GOT3 (cell line): ENCODE measurements around the gene DDX46.
"Not testable (repeated sequence)": the region's sequence is repeated elsewhere in the genome, so short reads cannot be mapped to it uniquely, and the experiment has no call there.

Experiments
- DNase-seq: peaks from one replicate; lab custom pipeline; 2025; ENCODE audit warnings: mixed read lengths; lab: John Stamatoyannopoulos, UW

DDX46 gene

GRCh38 chr5:134758504-134759341, at the start of gene DDX46:
TSS of gene DDX46 (plus strand) at chr5:134758779. CDS start at chr5:134758939, 160 bp downstream.
- DNase-seq = peak; percentile 90

GRCh38 chr5:134714120-134714519, 44.5 kb upstream of the DDX46 start:
- DNase-seq = no peak

GRCh38 chr5:134714541-134714940, 44.0 kb upstream of the DDX46 start:
- no peak for DNase-seq

- not testable (repeated sequence) for DNase-seq
Observed at GRCh38 chr5:134715466-134715865, 43.1 kb upstream of the DDX46 start.

- no peak for DNase-seq
Observed at GRCh38 chr5:134724872-134725271, 33.7 kb upstream of the DDX46 start.

- DNase-seq = no peak
Observed at GRCh38 chr5:134732819-134733218, 25.8 kb upstream of the DDX46 start.

GRCh38 chr5:134735243-134735642, 23.3 kb upstream of the DDX46 start:
- no peak for DNase-seq

- DNase-seq = no peak
Observed at GRCh38 chr5:134736173-134736812, 22.3 kb upstream of the DDX46 start.

GRCh38 chr5:134738133-134738962, 20.2 kb upstream of the DDX46 start, which contains the start of gene CAMLG:
TSS of gene CAMLG (plus strand) at chr5:134738548. CDS start at chr5:134738621, 73 bp downstream.
- peak; percentile 96 for DNase-seq

GRCh38 chr5:134738963-134739661, 19.5 kb upstream of the DDX46 start:
- DNase-seq = no peak

- DNase-seq = no peak
Observed at GRCh38 chr5:134741052-134741451, 17.5 kb upstream of the DDX46 start.

GRCh38 chr5:134742134-134742533, 16.4 kb upstream of the DDX46 start:
- DNase-seq = no peak

GRCh38 chr5:134749415-134749814, 9.2 kb upstream of the DDX46 start:
- DNase-seq = no peak

- no peak for DNase-seq
Observed at GRCh38 chr5:134758176-134758503, 439 bp upstream of the DDX46 start.

GRCh38 chr5:134767528-134768291, 9.1 kb downstream of the DDX46 start:
- not testable (repeated sequence) for DNase-seq

GRCh38 chr5:134769206-134769605, 10.6 kb downstream of the DDX46 start:
- DNase-seq = no peak

- no peak for DNase-seq
Observed at GRCh38 chr5:134772461-134773125, 14.0 kb downstream of the DDX46 start.

GRCh38 chr5:134777366-134777765, 18.8 kb downstream of the DDX46 start:
- no peak for DNase-seq

GRCh38 chr5:134784241-134784920, 25.8 kb downstream of the DDX46 start:
- DNase-seq = no peak
